HG03442 (cell line): ENCODE results near the gene DET1.
"Not testable (repeated sequence)": the region's sequence is repeated elsewhere in the genome, so short reads cannot be mapped to it uniquely, and the experiment has no call there.

Experiments used
- ATAC-seq: cut with Tn5 transposase; IDR thresholded peaks from one replicate; pipeline ENCODE4 v1.9.1; 2021; ENCODE audit warnings: mild to moderate bottlenecking, moderate library complexity; ENCODE audit not compliant: unreplicated experiment

Gene DET1

GRCh38 chr15:88546248-88547129 is at the start of gene DET1:
Gene DET1, minus strand, starts transcription at chr15:88546681. Its CDS starts 14,976 bp downstream, at chr15:88531705.
- ATAC-seq: peak; percentile 98

GRCh38 chr15:88591384-88591783 is 44.9 kb upstream of the DET1 start:
- no peak for ATAC-seq

GRCh38 chr15:88590759-88591158 is 44.3 kb upstream of the DET1 start:
- no peak for ATAC-seq

- ATAC-seq: no peak
Measured at GRCh38 chr15:88586401-88587162, 40.1 kb upstream of the DET1 start.

GRCh38 chr15:88580532-88580931 is 34.1 kb upstream of the DET1 start:
- ATAC-seq: no peak

- ATAC-seq: no peak
Measured at GRCh38 chr15:88579322-88579721, 32.8 kb upstream of the DET1 start.

GRCh38 chr15:88574655-88575054 is 28.2 kb upstream of the DET1 start:
- no peak for ATAC-seq

- ATAC-seq: no peak
Measured at GRCh38 chr15:88574077-88574476, 27.6 kb upstream of the DET1 start.

GRCh38 chr15:88571852-88572259 is 25.4 kb upstream of the DET1 start:
- ATAC-seq: no peak

GRCh38 chr15:88571153-88571851 is 24.8 kb upstream of the DET1 start:
- ATAC-seq: no peak

GRCh38 chr15:88568589-88568988 is 22.1 kb upstream of the DET1 start:
- ATAC-seq: no peak

GRCh38 chr15:88564741-88565140 is 18.3 kb upstream of the DET1 start:
- ATAC-seq: no peak

- ATAC-seq: no peak
Measured at GRCh38 chr15:88563638-88564037, 17.2 kb upstream of the DET1 start.

- ATAC-seq: not testable (repeated sequence)
Measured at GRCh38 chr15:88559565-88559964, 13.1 kb upstream of the DET1 start.

- ATAC-seq: not testable (repeated sequence)
Measured at GRCh38 chr15:88558026-88558425, 11.5 kb upstream of the DET1 start.

- not testable (repeated sequence) for ATAC-seq
Measured at GRCh38 chr15:88548009-88548408, 1.5 kb upstream of the DET1 start.

- not testable (repeated sequence) for ATAC-seq
Measured at GRCh38 chr15:88545578-88546247, 768 bp downstream of the DET1 start.

- no peak for ATAC-seq
Measured at GRCh38 chr15:88543065-88543776, 3.3 kb downstream of the DET1 start.

- ATAC-seq: no peak
Measured at GRCh38 chr15:88542342-88542733, 4.1 kb downstream of the DET1 start.

GRCh38 chr15:88541709-88542341 is 4.7 kb downstream of the DET1 start:
- ATAC-seq: no peak
